Sciatic nerve (tissue), 2 donors: ENCODE results near the gene ARHGAP27. TPM values are rescaled to one million over a fixed set of nuclear protein-coding genes. Genes with fewer than 3 reads are reported as not detected.
"Not testable (repeated sequence)": the region's sequence is repeated elsewhere in the genome, so short reads cannot be mapped to it uniquely, and the experiment has no call there.

Source experiments
- ATAC-seq: fragments of 200-7000 bp; cut with Tn5 transposase; one replicate; pipeline ENCODE4 v1.9.1; 2020; ENCODE audit warnings: mild to moderate bottlenecking, moderate library complexity
- DNase-seq: peaks from one replicate; pipeline ENCODE4 v3.0.0-alpha.2; 2020; ENCODE audit warnings: low spot score
- intact Hi-C: fragments of 100-400 bp; cut with DNase I; formaldehyde crosslinking; loops from one replicate; pipeline ENCODE4 v1.14.2; 2022
- total RNA-seq: library from RNA; stranded (reverse); fragmentation: NEBNext Ultra II Directional; extraction: Animal tissue kit (Norgen Biotek cat#: 25700); gene quantifications from one replicate; pipeline ENCODE4 v1.2.1, GENCODE V29; 2021
- donor health status: DM: no; HTN: no; CAD: no.
- donor health status: DM: no; HTN: no; CAD: no.

The ARHGAP27 gene, protein sequence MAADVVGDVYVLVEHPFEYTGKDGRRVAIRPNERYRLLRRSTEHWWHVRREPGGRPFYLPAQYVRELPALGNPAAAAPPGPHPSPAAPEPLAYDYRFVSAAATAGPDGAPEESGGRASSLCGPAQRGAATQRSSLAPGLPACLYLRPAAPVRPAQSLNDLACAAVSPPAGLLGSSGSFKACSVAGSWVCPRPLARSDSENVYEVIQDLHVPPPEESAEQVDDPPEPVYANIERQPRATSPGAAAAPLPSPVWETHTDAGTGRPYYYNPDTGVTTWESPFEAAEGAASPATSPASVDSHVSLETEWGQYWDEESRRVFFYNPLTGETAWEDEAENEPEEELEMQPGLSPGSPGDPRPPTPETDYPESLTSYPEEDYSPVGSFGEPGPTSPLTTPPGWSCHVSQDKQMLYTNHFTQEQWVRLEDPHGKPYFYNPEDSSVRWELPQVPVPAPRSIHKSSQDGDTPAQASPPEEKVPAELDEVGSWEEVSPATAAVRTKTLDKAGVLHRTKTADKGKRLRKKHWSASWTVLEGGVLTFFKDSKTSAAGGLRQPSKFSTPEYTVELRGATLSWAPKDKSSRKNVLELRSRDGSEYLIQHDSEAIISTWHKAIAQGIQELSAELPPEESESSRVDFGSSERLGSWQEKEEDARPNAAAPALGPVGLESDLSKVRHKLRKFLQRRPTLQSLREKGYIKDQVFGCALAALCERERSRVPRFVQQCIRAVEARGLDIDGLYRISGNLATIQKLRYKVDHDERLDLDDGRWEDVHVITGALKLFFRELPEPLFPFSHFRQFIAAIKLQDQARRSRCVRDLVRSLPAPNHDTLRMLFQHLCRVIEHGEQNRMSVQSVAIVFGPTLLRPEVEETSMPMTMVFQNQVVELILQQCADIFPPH
- total RNA-seq = 30.6 TPM

- ATAC-seq (peak; percentile 20), DNase-seq (no peak)
- intact Hi-C loops = no loop called here
Observed at GRCh38 chr17:45432405-45433158, at the start of gene ARHGAP27. Gene ARHGAP27 (minus strand): TSS chr17:45432870. CDS start chr17:45430279, 2,591 bp downstream.

DNA sequence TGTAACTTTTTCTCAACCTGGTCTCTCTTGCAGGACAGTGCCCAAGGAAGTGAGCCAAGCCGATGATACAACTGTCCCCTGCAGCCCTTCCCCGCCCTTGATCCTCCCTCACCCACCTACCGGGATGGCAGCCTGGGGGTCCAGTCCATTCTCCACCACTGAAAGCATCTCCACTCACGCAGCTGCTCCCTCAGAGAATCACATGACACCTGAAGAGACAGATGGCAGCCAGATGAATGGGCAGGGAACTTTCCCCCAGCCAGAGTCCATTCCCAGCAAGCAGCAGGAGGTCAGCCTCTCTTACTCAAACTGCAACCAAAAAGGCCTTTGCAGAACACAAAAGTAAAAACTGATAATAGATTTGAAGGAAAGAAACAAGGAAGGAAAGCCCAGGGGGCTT lies 49.6 kb upstream of the ARHGAP27 start:
- intact Hi-C loops = not testable (repeated sequence)

DNA sequence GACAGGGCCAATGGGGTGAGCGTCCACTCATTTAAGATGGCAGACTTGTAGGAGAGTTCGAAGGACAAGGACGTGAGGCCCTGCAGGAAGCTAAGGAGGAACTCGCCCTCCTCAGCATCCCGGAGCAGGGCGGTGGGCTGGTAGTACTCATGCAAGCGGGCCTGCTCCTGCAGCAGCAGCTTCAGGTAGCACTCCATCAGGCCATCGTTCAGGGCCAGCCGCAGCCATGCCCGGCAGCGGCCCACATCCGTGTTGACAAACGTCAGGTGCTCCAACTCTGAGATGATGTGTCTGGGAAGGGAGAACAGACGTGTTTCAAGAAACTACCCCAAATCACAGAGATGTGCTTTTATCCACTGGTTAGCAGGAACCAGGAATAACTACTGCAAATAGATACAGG lies 42.8 kb upstream of the ARHGAP27 start:
- intact Hi-C loops, ATAC-seq, DNase-seq: not testable (repeated sequence)

More for the DNA sequence above, 49.6 kb upstream of the ARHGAP27 start:
- ATAC-seq, DNase-seq: not testable (repeated sequence)

DNA sequence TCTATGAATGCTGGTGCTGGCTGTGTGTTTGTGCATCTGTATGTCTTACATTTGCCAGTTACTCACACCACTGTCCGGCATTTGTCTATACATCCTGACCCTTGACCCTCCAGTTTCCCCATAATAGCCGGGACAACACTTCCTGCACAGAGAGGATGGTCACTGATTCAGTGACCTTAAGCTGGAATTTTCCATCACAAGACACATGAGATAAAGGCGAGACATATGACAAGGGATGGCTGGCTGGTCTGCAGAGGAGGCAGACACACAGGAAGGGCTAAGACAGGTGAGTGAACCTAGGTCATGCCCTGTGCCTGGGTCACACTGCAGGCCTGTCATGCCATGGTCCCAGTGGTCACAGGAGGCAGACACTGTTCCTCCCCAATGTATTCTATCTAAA lies 39.6 kb upstream of the ARHGAP27 start:
- intact Hi-C loops = not testable (repeated sequence)

DNA sequence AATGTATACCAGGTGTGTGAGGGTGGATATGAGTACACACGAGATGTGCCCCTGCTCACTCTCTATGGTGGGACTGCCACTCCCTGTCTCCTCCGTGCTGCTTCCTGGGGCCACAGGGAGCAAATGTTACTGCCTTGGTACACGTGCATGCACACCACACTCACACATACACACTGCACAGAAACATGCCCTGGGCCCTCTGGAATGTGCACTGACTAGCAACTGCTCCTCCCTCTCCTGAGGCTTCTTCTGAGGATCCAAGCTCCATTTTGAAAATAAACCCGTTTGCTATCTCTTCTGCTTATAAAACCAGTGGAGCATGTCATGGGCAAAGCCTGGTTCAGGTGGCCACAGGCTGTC lies 36.5 kb upstream of the ARHGAP27 start:
- DNase-seq, ATAC-seq, intact Hi-C loops: not testable (repeated sequence)

More for the DNA sequence above, 39.6 kb upstream of the ARHGAP27 start:
- not testable (repeated sequence) for DNase-seq, ATAC-seq

DNA sequence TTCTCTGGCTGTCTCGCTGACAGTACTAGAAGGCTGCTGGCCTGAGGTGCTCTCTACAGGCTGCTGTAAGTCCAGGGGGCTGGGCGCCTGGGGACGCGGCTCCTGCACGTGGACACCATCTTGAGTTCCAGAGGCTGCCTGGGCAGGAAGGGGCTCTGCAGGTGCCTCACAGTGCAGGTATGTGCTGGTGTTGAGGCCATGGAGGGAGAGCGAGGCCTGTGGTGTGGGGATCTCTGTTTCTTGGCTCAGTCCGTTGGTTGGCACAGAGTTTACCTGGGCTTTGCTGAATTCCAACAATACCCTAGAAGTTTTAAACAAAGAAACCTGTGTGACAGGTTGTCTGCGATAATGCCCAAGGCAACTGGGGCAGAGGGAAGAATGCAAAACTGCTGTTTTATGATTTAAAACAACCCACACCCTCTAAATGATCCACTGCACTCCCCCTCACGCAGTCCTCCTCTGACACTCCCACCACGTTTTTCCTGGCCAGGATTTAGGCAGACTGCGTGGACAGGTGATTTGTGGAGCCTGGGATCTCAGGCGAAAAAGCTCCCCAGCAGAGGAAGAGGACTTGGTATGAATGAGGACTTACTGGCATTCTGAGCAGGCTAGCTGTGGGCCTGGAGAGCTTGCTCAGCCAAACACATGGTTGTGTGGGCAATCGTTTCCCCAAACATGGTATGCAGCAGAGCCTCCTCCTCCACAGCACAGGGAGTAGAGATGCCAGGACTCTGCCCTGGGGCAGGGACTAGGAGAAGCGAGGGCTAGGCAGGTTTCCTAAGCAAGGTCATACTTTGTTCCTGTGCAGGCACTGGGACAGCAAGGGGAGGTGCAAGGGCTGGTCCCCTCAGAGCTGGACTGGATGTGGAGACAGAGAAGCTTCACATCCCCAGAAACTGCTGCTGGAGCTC lies 35.9 kb upstream of the ARHGAP27 start:
- intact Hi-C loops, DNase-seq, ATAC-seq: not testable (repeated sequence)

DNA sequence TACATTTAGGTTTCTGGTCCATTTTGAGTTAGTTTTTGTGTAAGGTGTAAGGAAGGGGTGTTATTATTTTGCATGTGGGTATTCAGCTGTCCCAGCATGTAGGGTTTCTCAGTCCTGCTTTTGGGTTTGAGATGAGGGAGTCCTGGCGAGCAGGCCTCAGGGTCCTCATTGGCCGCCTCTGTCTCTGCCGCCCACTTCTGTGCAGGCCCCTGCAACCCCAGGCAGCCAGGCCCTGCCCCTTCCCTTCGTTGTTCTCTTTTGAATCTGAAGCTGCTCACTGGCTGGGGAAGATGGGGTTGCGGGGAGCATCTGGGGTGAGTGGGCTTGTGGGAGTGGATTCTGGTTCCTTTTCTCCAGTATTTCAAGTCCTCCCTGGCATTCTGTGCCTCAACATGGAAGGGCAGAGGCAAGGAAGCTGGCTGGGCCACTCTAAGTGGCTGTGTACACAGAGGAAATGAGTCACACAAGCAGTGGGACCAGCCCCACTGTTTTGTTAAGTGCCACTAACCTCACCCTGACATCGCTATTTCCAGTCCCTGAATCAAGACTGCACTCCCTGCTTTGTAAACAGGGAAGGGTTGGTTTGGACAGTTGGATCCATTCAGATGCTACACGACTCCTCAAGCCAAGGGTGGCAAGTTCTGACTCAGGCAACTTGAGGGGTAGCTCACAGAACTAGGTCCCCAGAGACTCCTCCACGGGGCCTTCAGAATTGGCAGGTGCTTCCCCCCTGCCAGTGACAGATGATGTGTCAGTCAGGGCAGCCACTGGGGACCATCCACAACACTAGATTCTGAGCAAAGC lies 29.1 kb upstream of the ARHGAP27 start:
- ATAC-seq, intact Hi-C loops, DNase-seq: not testable (repeated sequence)

GRCh38 chr17:45460422-45460821 lies 27.8 kb upstream of the ARHGAP27 start:
- intact Hi-C loops, DNase-seq, ATAC-seq: not testable (repeated sequence)

GRCh38 chr17:45454341-45454740 lies 21.7 kb upstream of the ARHGAP27 start:
- peak; percentile 1 for DNase-seq
- ATAC-seq, intact Hi-C loops: not testable (repeated sequence)

GRCh38 chr17:45453731-45454130 lies 21.1 kb upstream of the ARHGAP27 start:
- ATAC-seq (peak; percentile 25), DNase-seq (peak; percentile 45)
- intact Hi-C loops = not testable (repeated sequence)

DNA sequence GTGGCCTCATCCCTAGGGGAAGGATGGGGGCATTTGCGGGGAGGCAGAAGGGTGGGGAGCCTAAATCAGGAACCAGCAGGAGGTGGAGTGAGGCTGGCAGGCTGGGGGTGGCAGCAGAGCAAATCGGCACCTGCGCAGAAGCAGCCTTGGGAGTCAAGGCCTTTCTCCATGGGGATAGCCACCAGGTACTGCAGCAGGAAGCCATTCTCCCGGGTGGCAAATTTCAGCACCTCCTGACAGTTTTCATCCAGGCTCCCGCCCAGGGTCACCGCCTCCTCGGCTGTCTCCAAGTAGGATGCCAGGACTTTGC lies 20.5 kb upstream of the ARHGAP27 start:
- ATAC-seq, intact Hi-C loops: not testable (repeated sequence)
- peak; percentile 17 for DNase-seq

GRCh38 chr17:45452329-45453224 lies 19.9 kb upstream of the ARHGAP27 start:
- ATAC-seq, intact Hi-C loops: not testable (repeated sequence)

DNA sequence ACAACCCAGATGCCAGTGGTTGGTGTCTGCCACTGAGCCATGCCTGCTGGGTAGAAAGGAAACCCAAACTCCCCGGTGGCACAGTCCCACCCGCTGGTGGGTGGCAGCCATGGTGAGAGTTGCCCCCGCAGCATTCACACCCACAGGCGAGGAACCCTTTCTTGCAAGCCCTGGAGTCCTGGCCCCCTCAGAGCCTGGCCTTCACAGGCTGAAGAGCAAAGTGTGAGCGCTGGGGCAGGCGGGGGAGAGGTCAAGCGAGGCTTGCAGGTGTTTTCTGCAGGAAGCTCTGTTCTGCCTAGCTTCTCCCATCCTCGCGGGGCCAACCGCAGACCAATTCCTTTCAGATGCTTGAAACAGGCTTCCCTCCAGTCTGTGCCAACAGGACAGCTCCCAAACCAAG lies 19.0 kb upstream of the ARHGAP27 start:
- intact Hi-C loops, ATAC-seq: not testable (repeated sequence)
- peak; percentile 15 for DNase-seq

More at GRCh38 chr17:45452329-45453224, 19.9 kb upstream of the ARHGAP27 start:
- DNase-seq = peak; percentile 4

GRCh38 chr17:45451131-45451530 lies 18.5 kb upstream of the ARHGAP27 start:
- intact Hi-C loops = no loop called here
- DNase-seq (peak; percentile 44), ATAC-seq (no peak)

DNA sequence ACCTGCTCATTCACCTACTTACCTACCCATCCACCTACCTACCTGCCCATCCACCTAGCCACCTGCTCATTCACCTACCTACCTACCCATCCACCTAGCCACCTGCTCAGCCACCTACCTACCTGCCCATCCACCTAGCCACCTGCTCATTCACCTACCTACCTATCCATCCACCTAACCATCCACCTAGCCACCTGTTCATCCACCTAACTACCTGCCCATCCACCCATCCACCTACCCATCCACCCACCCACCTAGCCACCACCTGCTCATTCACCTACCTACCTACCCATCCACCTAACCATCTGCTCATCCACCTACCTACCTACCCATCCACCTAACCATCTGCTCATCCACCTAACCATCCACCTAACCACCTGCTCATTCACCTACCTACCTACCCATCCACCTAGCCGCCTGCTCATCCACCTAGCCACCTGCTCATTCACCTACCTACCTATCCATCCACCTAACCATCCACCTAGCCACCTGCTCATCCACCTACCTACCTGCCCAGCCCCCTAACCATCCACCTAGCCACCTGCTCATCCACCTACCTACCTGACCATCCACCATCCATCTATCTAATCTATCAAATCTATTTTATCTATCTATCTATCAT lies 17.1 kb upstream of the ARHGAP27 start:
- ATAC-seq, intact Hi-C loops: not testable (repeated sequence)
- DNase-seq = peak; percentile 8

- intact Hi-C loops, ATAC-seq: not testable (repeated sequence)
- DNase-seq = peak; percentile 21
Observed at GRCh38 chr17:45449260-45449659, 16.6 kb upstream of the ARHGAP27 start.
